ENCODE measurements around the gene RNASET2.

DNA sequence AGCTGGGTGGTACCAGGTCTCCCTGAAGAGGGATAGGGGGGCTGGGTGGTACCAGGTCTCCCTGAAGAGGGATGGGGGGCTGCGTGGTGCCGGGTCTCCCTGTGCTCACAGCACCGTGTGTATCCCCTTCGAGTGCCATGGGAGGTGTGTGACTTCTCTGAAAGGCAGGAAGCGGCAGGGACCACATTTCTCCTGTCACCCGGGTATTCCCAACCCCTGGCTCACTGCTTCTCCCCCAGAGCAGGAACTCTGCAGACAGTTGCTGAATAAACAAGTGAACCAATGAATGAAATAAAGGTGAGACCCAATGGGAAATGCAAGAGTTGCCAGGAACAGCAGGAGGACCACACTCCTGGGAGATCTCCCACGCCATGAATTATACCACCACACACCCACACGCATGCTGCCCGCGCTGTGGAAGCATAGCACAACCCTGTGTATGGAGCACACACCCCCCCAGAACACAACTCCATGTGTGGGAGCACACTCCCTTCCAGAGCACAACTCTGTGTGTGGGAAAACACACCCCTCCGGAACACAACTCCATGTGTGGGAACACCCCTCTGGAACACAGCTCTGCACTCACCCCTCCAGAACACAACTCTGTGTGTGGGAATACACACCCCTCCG lies 50.7 kb downstream of the RNASET2 start:
- TF ChIP-seq POLR2A (IDR thresholded peaks at IDR 0.05): no peak
- TF ChIP-seq, protein P1, sequence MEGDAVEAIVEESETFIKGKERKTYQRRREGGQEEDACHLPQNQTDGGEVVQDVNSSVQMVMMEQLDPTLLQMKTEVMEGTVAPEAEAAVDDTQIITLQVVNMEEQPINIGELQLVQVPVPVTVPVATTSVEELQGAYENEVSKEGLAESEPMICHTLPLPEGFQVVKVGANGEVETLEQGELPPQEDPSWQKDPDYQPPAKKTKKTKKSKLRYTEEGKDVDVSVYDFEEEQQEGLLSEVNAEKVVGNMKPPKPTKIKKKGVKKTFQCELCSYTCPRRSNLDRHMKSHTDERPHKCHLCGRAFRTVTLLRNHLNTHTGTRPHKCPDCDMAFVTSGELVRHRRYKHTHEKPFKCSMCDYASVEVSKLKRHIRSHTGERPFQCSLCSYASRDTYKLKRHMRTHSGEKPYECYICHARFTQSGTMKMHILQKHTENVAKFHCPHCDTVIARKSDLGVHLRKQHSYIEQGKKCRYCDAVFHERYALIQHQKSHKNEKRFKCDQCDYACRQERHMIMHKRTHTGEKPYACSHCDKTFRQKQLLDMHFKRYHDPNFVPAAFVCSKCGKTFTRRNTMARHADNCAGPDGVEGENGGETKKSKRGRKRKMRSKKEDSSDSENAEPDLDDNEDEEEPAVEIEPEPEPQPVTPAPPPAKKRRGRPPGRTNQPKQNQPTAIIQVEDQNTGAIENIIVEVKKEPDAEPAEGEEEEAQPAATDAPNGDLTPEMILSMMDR (IDR thresholded peaks at IDR 0.05): no peak

Data from Peyer's patch (tissue), 4 donors.